ENCODE measurements around the gene PRMT1. TPM values are rescaled to one million over a fixed set of nuclear protein-coding genes. Genes with fewer than 3 reads are reported as not detected.

The PRMT1 gene
- total and polyA plus RNA-seq, 9 of the 15 experiments (the other 6 are each of a cell fraction or from before 2014, with no cell fraction given) = 13.3 to 464 (median 326) TPM

DNA sequence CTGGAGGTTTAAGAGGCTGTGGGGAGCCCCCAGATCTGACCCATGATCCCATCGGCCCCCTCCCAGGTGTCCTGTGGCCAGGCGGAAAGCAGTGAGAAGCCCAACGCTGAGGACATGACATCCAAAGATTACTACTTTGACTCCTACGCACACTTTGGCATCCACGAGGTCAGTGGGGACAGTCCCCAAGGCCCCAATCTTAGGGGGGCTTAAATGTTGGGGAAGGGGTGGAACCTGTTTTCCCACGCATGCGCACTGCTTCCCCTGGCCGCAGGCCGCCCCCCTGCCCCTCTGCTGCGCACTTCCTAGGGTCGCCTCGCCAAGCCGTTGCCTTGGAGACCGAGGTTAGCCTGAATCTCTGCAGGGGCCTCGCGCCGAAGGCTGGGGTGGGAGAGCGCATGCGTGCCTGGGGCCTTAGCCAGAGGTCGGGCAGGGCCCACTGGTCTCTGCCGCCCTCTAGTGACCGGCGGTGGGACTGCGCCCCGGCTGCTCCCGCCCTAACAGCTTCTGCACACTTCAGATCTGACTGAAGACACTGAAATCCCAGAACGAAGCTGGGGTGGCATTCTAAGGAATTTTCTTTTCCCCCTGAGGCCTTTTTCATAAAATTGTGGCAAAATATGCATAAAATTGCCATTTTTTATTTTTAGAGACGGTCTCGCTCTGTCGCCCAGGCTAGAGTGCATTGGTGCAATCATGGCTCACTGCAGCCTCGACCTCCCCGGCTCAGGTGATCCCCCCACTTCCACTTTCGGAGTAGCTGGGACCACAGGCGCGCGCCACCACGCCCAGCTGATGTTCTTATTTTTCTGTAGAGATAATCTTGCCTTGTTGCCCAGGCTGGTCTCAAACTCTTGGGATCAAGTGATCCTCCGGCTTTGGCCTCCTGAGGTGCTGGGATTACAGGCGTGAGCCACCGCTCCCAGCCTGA lies 3.6 kb downstream of the PRMT1 start (continued):
- no peak for TF ChIP-seq ESRRB (CRISPR knock-in tag; IDR thresholded peaks at IDR 0.05; ENCODE audit: borderline replicate concordance)
- TF ChIP-seq RCOR1 (IDR thresholded peaks at IDR 0.05; ENCODE audit: borderline replicate concordance in 1 of 2, low read depth in 2 of 2, low read length in 2 of 2) = peak in 1 of 2 experiments; percentile 12; a peak in 1 of 4 replicates
- no peak for TF ChIP-seq ZNF23 (CRISPR knock-in tag; IDR thresholded peaks at IDR 0.05)
- TF ChIP-seq CHD4 (IDR thresholded peaks at IDR 0.05; ENCODE audit: insufficient read depth, insufficient replicate concordance, low read depth, low read length, poor library complexity, severe bottlenecking) = no peak
- TF ChIP-seq SETDB1 (IDR thresholded peaks at IDR 0.05; ENCODE audit: low read length) = no peak
- TF ChIP-seq, protein P1, sequence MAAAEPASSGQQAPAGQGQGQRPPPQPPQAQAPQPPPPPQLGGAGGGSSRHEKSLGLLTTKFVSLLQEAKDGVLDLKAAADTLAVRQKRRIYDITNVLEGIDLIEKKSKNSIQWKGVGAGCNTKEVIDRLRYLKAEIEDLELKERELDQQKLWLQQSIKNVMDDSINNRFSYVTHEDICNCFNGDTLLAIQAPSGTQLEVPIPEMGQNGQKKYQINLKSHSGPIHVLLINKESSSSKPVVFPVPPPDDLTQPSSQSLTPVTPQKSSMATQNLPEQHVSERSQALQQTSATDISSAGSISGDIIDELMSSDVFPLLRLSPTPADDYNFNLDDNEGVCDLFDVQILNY (CRISPR knock-in tag; IDR thresholded peaks at IDR 0.05) = no peak
- no peak for TF ChIP-seq ETV1 (tag; conservative IDR thresholded peaks at IDR 0.05; ENCODE audit: low read depth)
- TF ChIP-seq HMGN3 (IDR thresholded peaks at IDR 0.05; ENCODE audit: borderline replicate concordance, extremely low read depth, insufficient read length, low read depth, low read length) = peak; percentile 72
- TF ChIP-seq ETV5 (CRISPR knock-in tag; IDR thresholded peaks at IDR 0.05; ENCODE audit: low read depth) = no peak
- TF ChIP-seq, protein P2, sequence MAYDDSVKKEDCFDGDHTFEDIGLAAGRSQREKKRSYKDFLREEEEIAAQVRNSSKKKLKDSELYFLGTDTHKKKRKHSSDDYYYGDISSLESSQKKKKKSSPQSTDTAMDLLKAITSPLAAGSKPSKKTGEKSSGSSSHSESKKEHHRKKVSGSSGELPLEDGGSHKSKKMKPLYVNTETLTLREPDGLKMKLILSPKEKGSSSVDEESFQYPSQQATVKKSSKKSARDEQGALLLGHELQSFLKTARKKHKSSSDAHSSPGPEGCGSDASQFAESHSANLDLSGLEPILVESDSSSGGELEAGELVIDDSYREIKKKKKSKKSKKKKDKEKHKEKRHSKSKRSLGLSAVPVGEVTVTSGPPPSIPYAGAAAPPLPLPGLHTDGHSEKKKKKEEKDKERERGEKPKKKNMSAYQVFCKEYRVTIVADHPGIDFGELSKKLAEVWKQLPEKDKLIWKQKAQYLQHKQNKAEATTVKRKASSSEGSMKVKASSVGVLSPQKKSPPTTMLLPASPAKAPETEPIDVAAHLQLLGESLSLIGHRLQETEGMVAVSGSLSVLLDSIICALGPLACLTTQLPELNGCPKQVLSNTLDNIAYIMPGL (CRISPR knock-in tag; IDR thresholded peaks at IDR 0.05) = peak; percentile 80; the same call in 1 of the 2 replicates
- no peak for TF ChIP-seq ZNF551 (CRISPR knock-in tag; IDR thresholded peaks at IDR 0.05)
- TF ChIP-seq ILF3 (IDR thresholded peaks at IDR 0.05; ENCODE audit: borderline replicate concordance) = no peak
- TF ChIP-seq TEAD2 (tag; IDR thresholded peaks at IDR 0.05) = no peak
- TF ChIP-seq, protein P3, sequence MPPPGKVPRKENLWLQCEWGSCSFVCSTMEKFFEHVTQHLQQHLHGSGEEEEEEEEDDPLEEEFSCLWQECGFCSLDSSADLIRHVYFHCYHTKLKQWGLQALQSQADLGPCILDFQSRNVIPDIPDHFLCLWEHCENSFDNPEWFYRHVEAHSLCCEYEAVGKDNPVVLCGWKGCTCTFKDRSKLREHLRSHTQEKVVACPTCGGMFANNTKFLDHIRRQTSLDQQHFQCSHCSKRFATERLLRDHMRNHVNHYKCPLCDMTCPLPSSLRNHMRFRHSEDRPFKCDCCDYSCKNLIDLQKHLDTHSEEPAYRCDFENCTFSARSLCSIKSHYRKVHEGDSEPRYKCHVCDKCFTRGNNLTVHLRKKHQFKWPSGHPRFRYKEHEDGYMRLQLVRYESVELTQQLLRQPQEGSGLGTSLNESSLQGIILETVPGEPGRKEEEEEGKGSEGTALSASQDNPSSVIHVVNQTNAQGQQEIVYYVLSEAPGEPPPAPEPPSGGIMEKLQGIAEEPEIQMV (tag; conservative IDR thresholded peaks at IDR 0.05; ENCODE audit: low read depth) = no peak
- TF ChIP-seq ZBTB2 (IDR thresholded peaks at IDR 0.05) = 0 out of 2 replicates have a peak, but pooled peaks have one; percentile 48
- no peak for TF ChIP-seq TSHZ1 (CRISPR knock-in tag; IDR thresholded peaks at IDR 0.05)
